ENCODE results near the gene DDC.
"Not testable (repeated sequence)": the region's sequence is repeated elsewhere in the genome, so short reads cannot be mapped to it uniquely, and the experiment has no call there.

DDC gene

GRCh38 chr7:50590535-50590934 is 25.3 kb upstream of the DDC start:
- FAIRE-seq (no peak), DNase-seq (ENCODE audit: insufficient read length, low spot score) (no peak)

- DNase-seq (ENCODE audit: insufficient read length, low spot score) (no peak), FAIRE-seq (no peak)
Measured at GRCh38 chr7:50589364-50589763, 24.2 kb upstream of the DDC start.

GRCh38 chr7:50588937-50589336 is 23.7 kb upstream of the DDC start:
- no peak for FAIRE-seq
- DNase-seq (ENCODE audit: insufficient read length, low spot score) = no peak

GRCh38 chr7:50587737-50588136 is 22.5 kb upstream of the DDC start:
- no peak for DNase-seq (ENCODE audit: insufficient read length, low spot score)

GRCh38 chr7:50584793-50585408 is 19.7 kb upstream of the DDC start:
- no peak for FAIRE-seq
- DNase-seq (ENCODE audit: insufficient read length, low spot score) = no peak

More at GRCh38 chr7:50587737-50588136, 22.5 kb upstream of the DDC start:
- no peak for FAIRE-seq

GRCh38 chr7:50584386-50584785 is 19.2 kb upstream of the DDC start:
- DNase-seq (ENCODE audit: insufficient read length, low spot score) (no peak), FAIRE-seq (no peak)

- FAIRE-seq; DNase-seq (ENCODE audit: insufficient read length, low spot score): not testable (repeated sequence)
Measured at GRCh38 chr7:50583295-50583694, 18.1 kb upstream of the DDC start.

- not testable (repeated sequence) for DNase-seq (ENCODE audit: insufficient read length, low spot score); FAIRE-seq
Measured at GRCh38 chr7:50582271-50582670, 17.1 kb upstream of the DDC start.

- not testable (repeated sequence) for FAIRE-seq
Measured at GRCh38 chr7:50580666-50581065, 15.5 kb upstream of the DDC start.

GRCh38 chr7:50580057-50580456 is 14.9 kb upstream of the DDC start:
- DNase-seq (ENCODE audit: insufficient read length, low spot score) (no peak), FAIRE-seq (no peak)

More at GRCh38 chr7:50580666-50581065, 15.5 kb upstream of the DDC start:
- DNase-seq (ENCODE audit: insufficient read length, low spot score) = not testable (repeated sequence)

GRCh38 chr7:50578105-50578504 is 12.9 kb upstream of the DDC start:
- not testable (repeated sequence) for DNase-seq (ENCODE audit: insufficient read length, low spot score); FAIRE-seq

- FAIRE-seq (no peak), DNase-seq (ENCODE audit: insufficient read length, low spot score) (no peak)
Measured at GRCh38 chr7:50577569-50577968, 12.4 kb upstream of the DDC start.

GRCh38 chr7:50576388-50576787 is 11.2 kb upstream of the DDC start:
- not testable (repeated sequence) for DNase-seq (ENCODE audit: insufficient read length, low spot score); FAIRE-seq

GRCh38 chr7:50567715-50568261 is 2.6 kb upstream of the DDC start:
- FAIRE-seq (no peak), DNase-seq (ENCODE audit: insufficient read length, low spot score) (no peak)

GRCh38 chr7:50565977-50566376 is 772 bp upstream of the DDC start:
- no peak for DNase-seq (ENCODE audit: insufficient read length, low spot score)
- FAIRE-seq = no peak

GRCh38 chr7:50565559-50565916 is 333 bp upstream of the DDC start:
- DNase-seq (ENCODE audit: insufficient read length, low spot score) = no peak

GRCh38 chr7:50564171-50564570 is 1.0 kb downstream of the DDC start:
- no peak for FAIRE-seq
- DNase-seq (ENCODE audit: insufficient read length, low spot score) = no peak

More at GRCh38 chr7:50565559-50565916, 333 bp upstream of the DDC start:
- FAIRE-seq = no peak

GRCh38 chr7:50562136-50562535 is 3.1 kb downstream of the DDC start:
- DNase-seq (ENCODE audit: insufficient read length, low spot score) (no peak), FAIRE-seq (no peak)

- DNase-seq (ENCODE audit: insufficient read length, low spot score) (no peak), FAIRE-seq (no peak)
Measured at GRCh38 chr7:50560865-50561351, 4.3 kb downstream of the DDC start.

GRCh38 chr7:50559881-50560280 is 5.3 kb downstream of the DDC start:
- FAIRE-seq (no peak), DNase-seq (ENCODE audit: insufficient read length, low spot score) (no peak)

GRCh38 chr7:50558294-50559053 is 6.7 kb downstream of the DDC start:
- no peak for FAIRE-seq
- no peak for DNase-seq (ENCODE audit: insufficient read length, low spot score)

- DNase-seq (ENCODE audit: insufficient read length, low spot score) = no peak
- FAIRE-seq = no peak
Measured at GRCh38 chr7:50557099-50557498, 8.1 kb downstream of the DDC start.

Measured in GM19239 (cell line).